Raji (cell line): Measurements from ENCODE around the gene CXCL11.

Experiments used
- POLR2A ChIP-seq: IDR thresholded peaks from 2 replicates; pipeline ENCODE4 v1.6.1; 2011; ENCODE audit warnings: low read depth, low read length, control low read depth; ENCODE audit not compliant: insufficient read depth

CXCL11 gene

GRCh38 chr4:76035799-76036380 is at the start of gene CXCL11:
TSS of gene CXCL11 (minus strand) at chr4:76036070. CDS start at chr4:76035987, 83 bp downstream.
- no peak for TF ChIP-seq POLR2A

DNA sequence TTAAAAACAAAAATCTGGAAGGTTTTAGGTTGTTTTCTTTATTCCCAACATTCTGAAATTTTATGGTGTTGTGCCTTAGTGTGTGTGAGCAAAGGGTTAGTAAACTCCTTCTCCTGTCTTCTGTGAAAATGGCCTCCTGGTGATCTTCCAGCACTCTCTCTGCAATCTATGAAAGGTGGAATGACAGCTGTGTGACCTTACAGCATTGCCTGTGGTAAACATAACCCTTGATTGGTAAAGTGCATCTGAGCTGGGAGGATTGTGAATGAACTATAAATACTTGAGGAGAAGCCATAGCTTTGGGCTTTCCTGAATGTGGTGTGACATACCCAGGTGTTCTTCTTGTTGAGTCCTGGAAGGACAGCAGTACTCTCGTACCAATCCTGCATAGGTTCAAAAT is 48.7 kb upstream of the CXCL11 start:
- no peak for TF ChIP-seq POLR2A

DNA sequence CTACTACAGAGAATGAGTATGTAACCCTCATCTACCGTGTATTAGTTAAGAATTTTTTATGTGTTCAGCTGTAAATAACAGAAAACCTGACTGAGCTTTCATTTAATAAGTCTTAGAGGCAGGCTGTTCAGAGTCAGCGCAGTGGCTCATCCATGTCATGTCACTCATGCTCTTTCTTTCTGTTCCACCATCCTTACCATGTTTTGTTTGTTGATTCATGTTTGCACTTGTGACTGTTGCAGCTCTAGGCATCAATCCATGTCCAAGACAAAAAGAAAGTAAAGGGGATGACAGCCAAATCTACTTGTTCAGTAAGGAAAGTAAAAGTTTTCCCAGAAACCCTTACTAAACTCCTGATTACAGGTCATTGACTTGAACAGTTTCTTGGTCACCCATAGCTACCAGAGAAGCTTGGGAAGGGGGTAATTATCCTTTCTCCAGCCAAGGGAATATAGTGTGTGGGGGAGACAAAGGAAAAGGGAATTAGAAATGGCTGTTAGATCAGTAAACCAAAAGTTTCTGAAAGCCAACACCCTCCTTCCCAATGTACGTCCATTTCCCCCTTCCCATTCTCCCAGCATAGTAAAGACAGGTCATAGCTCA is 47.6 kb upstream of the CXCL11 start:
- TF ChIP-seq POLR2A: no peak

GRCh38 chr4:76078033-76078613 is 42.3 kb upstream of the CXCL11 start:
- TF ChIP-seq POLR2A: no peak

- no peak for TF ChIP-seq POLR2A
Measured at GRCh38 chr4:76074993-76075600, 39.2 kb upstream of the CXCL11 start.

GRCh38 chr4:76074468-76074867 is 38.6 kb upstream of the CXCL11 start, which contains the start of gene ART3:
TSS of gene ART3 (plus strand) at chr4:76074709. CDS start at chr4:76075890, 1,181 bp downstream.
- TF ChIP-seq POLR2A: no peak

DNA sequence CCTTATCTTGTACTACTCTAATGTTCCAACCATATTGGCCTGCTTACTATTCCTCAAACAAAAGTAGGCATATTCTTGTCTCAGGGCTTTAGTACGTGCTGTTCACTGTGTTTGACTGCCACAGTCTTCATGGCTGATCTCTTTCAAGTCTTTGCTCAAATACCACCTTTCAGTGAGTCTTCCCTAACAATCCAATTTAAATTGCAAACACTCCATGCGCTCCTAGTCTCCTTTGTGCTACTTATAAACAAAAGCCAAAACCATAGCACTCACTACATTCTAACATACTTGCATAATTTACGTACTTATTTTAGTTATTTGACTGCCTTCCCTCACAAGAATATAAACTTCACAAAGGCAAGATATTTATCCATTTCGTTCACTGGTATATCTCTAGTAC is 36.9 kb upstream of the CXCL11 start:
- TF ChIP-seq POLR2A: no peak

- no peak for TF ChIP-seq POLR2A
Measured at GRCh38 chr4:76067652-76068286, 31.9 kb upstream of the CXCL11 start.

DNA sequence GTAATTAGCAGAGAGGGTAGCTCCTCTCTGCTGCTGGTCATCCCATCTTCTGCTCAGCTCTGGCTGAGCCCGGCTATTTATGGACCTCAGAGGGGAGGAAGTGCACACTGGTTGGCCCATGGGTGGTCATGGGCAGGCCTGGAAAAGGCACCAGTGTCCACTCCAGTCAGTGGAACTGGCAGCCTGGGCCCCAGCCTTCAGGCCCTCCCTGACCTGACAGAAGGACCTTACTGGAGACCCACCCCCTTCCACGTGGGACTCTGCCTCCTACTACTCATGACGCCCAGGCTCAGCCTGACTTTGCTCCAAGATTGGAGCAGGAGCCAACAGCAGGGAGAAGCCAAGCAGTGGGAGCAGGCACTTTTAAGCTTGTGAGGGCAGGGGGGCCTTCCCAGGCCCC is 30.7 kb upstream of the CXCL11 start:
- no peak for TF ChIP-seq POLR2A

GRCh38 chr4:76061982-76062381 is 26.1 kb upstream of the CXCL11 start:
- TF ChIP-seq POLR2A: no peak

DNA sequence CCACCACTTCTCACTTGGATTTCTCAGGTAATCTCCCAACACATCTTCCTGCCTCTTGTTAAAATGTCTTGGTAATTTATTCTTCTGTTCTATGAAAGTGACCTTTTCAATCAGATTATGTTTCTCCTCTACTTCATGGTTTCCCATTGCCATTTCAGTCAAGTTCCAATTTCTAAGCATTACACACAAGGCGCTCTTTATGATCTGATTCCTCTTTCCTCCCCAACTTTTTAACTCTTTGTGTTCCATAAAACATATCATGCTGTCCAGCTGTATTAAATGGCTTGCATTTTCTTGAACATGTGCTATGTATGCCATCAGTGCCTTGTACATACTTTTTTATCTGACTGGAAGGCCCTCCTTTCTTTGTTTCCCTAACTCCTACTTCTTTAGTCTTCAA is 25.6 kb upstream of the CXCL11 start:
- TF ChIP-seq POLR2A: no peak

- no peak for TF ChIP-seq POLR2A
Measured at GRCh38 chr4:76060506-76060905, 24.6 kb upstream of the CXCL11 start.

DNA sequence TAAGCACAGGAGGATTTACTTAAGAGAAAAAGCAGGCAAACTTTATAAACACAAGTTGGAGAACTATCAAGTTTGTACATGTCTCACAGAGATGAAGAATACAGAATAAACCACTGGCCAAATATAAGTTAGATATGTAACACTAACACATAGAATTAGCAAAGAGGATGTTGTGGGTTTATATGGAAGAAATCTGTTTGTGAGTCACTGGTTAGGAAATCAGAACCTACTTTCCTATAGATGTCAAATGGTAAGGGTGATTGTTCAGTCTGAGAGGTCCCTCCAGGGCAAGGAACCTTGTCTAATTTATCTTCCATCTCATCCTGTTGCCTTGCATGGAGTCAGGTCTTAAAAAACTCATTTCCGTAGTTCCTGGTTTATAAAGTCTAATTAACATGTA is 23.9 kb upstream of the CXCL11 start:
- TF ChIP-seq POLR2A: no peak

DNA sequence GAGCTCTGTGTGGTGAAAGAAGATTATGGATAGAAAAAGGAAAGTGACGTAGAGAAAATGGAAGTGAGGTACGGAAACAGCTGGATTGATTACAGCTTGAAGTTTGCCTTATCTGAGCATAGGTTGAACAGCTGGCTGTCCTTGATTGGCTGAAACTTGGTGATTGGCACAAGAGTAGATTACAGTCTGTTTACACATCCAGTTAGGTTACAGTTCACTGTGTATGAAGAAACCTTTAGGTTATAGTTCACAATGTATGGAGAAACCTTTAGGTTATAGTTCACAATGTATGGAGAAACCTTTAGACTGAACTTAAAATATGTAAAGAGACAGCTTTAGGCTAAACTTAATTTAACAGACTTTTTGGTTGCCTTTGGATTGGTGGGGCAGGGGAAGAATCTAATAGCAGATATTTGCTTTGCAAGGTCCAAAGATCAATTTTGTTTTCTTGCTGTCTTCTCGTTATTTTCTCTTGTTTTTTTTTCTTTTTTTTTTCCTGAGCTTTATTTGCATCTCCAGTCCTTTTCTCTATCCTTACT is 23.1 kb upstream of the CXCL11 start:
- TF ChIP-seq POLR2A: no peak

DNA sequence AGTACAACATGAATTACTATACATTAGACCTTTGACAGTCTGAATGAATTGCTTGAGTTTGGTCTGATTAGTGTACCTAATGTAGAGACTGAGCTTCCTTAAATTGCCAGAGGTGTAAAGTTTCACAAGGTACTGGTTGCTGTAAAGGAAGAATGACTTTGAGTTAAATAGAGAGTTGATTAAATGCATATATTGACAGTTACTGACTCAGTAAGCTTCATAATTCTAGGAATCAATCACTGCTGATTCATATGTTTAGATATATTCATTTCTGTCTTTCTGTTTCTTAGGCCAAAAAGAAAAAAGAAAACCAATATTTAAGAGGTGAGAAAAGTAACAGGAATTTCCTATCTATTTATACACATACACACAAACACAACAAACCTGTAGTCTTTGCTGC is 22.4 kb upstream of the CXCL11 start:
- TF ChIP-seq POLR2A: no peak
